WTC11 (cell line): ENCODE data around the gene MLXIPL. TPM values are rescaled to one million over a fixed set of nuclear protein-coding genes. Genes with fewer than 3 reads are reported as not detected.

ENCODE experiments used
- ATAC-seq: fragments of 200-7000 bp; cut with Tn5 transposase; 2 replicates; pipeline ENCODE4 v1.10.0; 2021; ENCODE audit warnings: mild to moderate bottlenecking, moderate library complexity
- CTCF ChIA-PET: fragments of 300-600 bp; sonication (Branson Sonifier 250); formaldehyde crosslinking; loops from one replicate; lab custom pipeline; 2021; ENCODE audit warnings: antibody characterized with exemption; lab: Charles Lee
- POLR2A ChIA-PET: fragments of 350-600 bp; sonication (Branson Sonifier 250); formaldehyde crosslinking; loops from one replicate; lab custom pipeline; 2021; ENCODE audit warnings: antibody characterized with exemption; lab: Charles Lee
- DNase-seq: peaks from one replicate; pipeline ENCODE4 v3.0.0; 2021; ENCODE audit warnings: low spot score
- H3K27ac Mint-ChIP-seq: 2 replicates; pipeline ENCODE4 v1.8.0; 2021; ENCODE audit warnings: mixed read lengths
- H3K27me3 Mint-ChIP-seq: 2 replicates; pipeline ENCODE4 v1.8.0; 2021; ENCODE audit warnings: low read depth, mild to moderate bottlenecking, moderate library complexity, mixed read lengths
- H3K36me3 Mint-ChIP-seq: 2 replicates; pipeline ENCODE4 v1.8.0; 2021; ENCODE audit warnings: mixed read lengths
- H3K4me1 Mint-ChIP-seq: 2 replicates; pipeline ENCODE4 v1.8.0; 2022; ENCODE audit warnings: mixed read lengths
- H3K4me3 Mint-ChIP-seq: 2 replicates; pipeline ENCODE4 v1.8.0; 2021; ENCODE audit warnings: mild to moderate bottlenecking, moderate library complexity, mixed read lengths
- H3K9me3 Mint-ChIP-seq: 2 replicates; pipeline ENCODE4 v1.8.0; 2021; ENCODE audit warnings: mixed read lengths
- CREM ChIP-seq: sonication (generic); formaldehyde crosslinking; IDR thresholded peaks from 2 replicates; pipeline ENCODE4 v1.8.1; 2022; ENCODE audit warnings: mild to moderate bottlenecking, missing genetic modification reagents, moderate library complexity
- ELF4 ChIP-seq: sonication (generic); formaldehyde crosslinking; IDR thresholded peaks from 2 replicates; pipeline ENCODE4 v1.8.1; 2022; ENCODE audit warnings: low read depth, mild to moderate bottlenecking, moderate library complexity, missing genetic modification reagents
- ETV6 ChIP-seq: sonication (generic); formaldehyde crosslinking; IDR thresholded peaks from 2 replicates; pipeline ENCODE4 v1.8.1; 2022; ENCODE audit warnings: mild to moderate bottlenecking, missing genetic modification reagents
- FOXK1 ChIP-seq: sonication (generic); formaldehyde crosslinking; IDR thresholded peaks from 2 replicates; pipeline ENCODE4 v1.8.0; 2022; ENCODE audit warnings: mild to moderate bottlenecking, moderate library complexity, missing genetic modification reagents
- FOXP1 ChIP-seq: sonication (generic); formaldehyde crosslinking; IDR thresholded peaks from 2 replicates; pipeline ENCODE4 v1.8.0; 2022; ENCODE audit warnings: missing genetic modification reagents, mild to moderate bottlenecking, moderate library complexity, borderline replicate concordance
- GABPB1 ChIP-seq: sonication (generic); formaldehyde crosslinking; IDR thresholded peaks from 2 replicates; pipeline ENCODE4 v1.8.1; 2023; ENCODE audit warnings: mild to moderate bottlenecking, missing genetic modification reagents
- GTF2I ChIP-seq: fragments of 250-450 bp; sonication (Bioruptor Pico); conservative IDR thresholded peaks from 2 replicates; pipeline ENCODE4 v1.4.0; 2021; ENCODE audit warnings: mild to moderate bottlenecking
- IRF2 ChIP-seq: sonication (generic); formaldehyde crosslinking; IDR thresholded peaks from 2 replicates; pipeline ENCODE4 v1.8.0; 2022; ENCODE audit warnings: low read depth, missing genetic modification reagents, borderline replicate concordance
- KAT7 ChIP-seq: sonication (generic); formaldehyde crosslinking; IDR thresholded peaks from 2 replicates; pipeline ENCODE4 v1.8.1; 2023; ENCODE audit warnings: missing genetic modification reagents, mild to moderate bottlenecking, borderline replicate concordance
- RELA ChIP-seq: sonication (generic); formaldehyde crosslinking; IDR thresholded peaks from 2 replicates; pipeline ENCODE4 v1.8.1; 2022; ENCODE audit warnings: missing genetic modification reagents, mild to moderate bottlenecking, borderline replicate concordance
- SOX15 ChIP-seq: fragments of 250-450 bp; sonication (Bioruptor Pico); IDR thresholded peaks from 2 replicates; pipeline ENCODE4 v1.9.0; 2021; ENCODE audit warnings: mild to moderate bottlenecking
- TP53 ChIP-seq: sonication (generic); formaldehyde crosslinking; IDR thresholded peaks from 2 replicates; pipeline ENCODE4 v1.8.1; 2023; ENCODE audit warnings: mild to moderate bottlenecking, missing genetic modification reagents
- ZNF121 ChIP-seq: sonication (generic); formaldehyde crosslinking; IDR thresholded peaks from 2 replicates; pipeline ENCODE4 v1.8.0; 2023; ENCODE audit warnings: missing genetic modification reagents
- ZNF232 ChIP-seq: sonication (generic); formaldehyde crosslinking; IDR thresholded peaks from 2 replicates; pipeline ENCODE4 v1.8.0; 2022; ENCODE audit warnings: mild to moderate bottlenecking, missing genetic modification reagents
- ZNF423 ChIP-seq: fragments of 250-450 bp; sonication (Bioruptor Pico); IDR thresholded peaks from 2 replicates; pipeline ENCODE4 v2.1.2; 2022; ENCODE audit warnings: mild to moderate bottlenecking, moderate library complexity
- total RNA-seq: library from RNA; stranded (reverse); gene quantifications from 3 replicates; pipeline ENCODE4 v1.2.3, GENCODE V29; 2021
- TF ChIP-seq, protein P1 (sequence below): sonication (generic); formaldehyde crosslinking; IDR thresholded peaks from 2 replicates; pipeline ENCODE4 v1.8.1; 2023; ENCODE audit warnings: mild to moderate bottlenecking, moderate library complexity, missing genetic modification reagents
- TF ChIP-seq, protein P2 (sequence below): sonication (generic); formaldehyde crosslinking; IDR thresholded peaks from 2 replicates; pipeline ENCODE4 v1.8.0; 2022; ENCODE audit warnings: mild to moderate bottlenecking, missing genetic modification reagents
- TF ChIP-seq, protein P3 (sequence below): sonication (generic); formaldehyde crosslinking; IDR thresholded peaks from 2 replicates; pipeline ENCODE4 v1.8.1; 2022; ENCODE audit warnings: missing genetic modification reagents, borderline replicate concordance
- TF ChIP-seq, protein P4 (sequence below): sonication (generic); formaldehyde crosslinking; IDR thresholded peaks from 2 replicates; pipeline ENCODE4 v1.8.1; 2023; ENCODE audit warnings: mild to moderate bottlenecking, missing genetic modification reagents
- TF ChIP-seq, protein P5 (sequence below): sonication (generic); formaldehyde crosslinking; IDR thresholded peaks from 2 replicates; pipeline ENCODE4 v1.8.0; 2022; ENCODE audit warnings: mild to moderate bottlenecking, missing genetic modification reagents
- TF ChIP-seq, protein P6 (sequence below): sonication (generic); formaldehyde crosslinking; IDR thresholded peaks from 2 replicates; pipeline ENCODE4 v1.8.1; 2023; ENCODE audit warnings: mild to moderate bottlenecking, missing genetic modification reagents, borderline replicate concordance
- TF ChIP-seq, protein P7 (sequence below): fragments of 250-450 bp; sonication (Bioruptor Pico); IDR thresholded peaks from 2 replicates; pipeline ENCODE4 v1.9.0; 2021; ENCODE audit warnings: mild to moderate bottlenecking
- TF ChIP-seq, protein P8 (sequence below): sonication (generic); formaldehyde crosslinking; conservative IDR thresholded peaks from 2 replicates; pipeline ENCODE4 v1.8.1; 2022; ENCODE audit warnings: mild to moderate bottlenecking, missing genetic modification reagents

Gene MLXIPL
- total RNA-seq, 1 experiment from 2014 or later, result 20.4 TPM

DNA sequence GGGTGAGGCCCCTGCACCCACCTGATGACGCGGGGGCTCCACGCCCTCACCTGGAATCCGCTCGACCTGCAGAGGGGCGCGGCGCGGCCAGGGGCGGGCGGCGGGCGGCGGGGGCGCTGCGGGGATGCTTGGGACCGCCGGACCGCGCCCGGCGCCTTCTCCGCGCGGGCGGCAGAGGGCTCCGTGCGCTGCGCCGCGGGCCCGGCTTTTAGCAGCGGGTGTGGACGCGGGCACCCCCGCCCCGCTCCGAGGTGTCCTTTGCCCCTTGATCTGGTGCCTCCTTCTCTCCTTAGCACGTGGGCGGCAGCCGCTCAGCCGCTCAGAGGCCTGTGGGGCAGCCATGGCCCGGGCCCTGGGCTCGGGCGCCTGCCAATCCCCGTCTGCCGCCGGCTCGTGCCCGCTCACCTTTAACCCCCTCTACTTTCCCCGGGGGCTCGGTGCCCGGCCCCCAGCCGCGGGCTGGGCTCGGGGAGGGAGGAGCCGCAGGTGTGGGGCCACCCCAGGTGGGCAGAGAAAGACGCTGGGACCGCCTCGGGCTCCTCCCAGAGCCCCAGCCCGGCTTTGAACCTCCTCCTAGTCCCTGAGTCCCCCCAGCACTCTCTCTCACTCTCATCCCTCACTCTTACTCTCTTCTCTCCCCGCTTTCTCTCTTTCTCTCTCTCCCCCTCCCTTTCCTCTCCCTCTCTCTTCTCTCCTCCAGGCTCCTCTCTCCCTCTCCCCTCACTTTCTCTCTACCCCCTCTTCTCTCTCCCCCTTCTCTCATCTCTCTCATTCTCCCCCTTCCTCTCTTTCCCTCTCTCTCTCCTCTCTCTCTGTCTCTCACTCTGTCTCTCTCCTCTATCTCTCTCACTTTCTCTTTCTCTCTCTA, 23.6 kb upstream of the MLXIPL start:
- H3K4me3 Mint-ChIP-seq, result peak overlapping the region; percentile 70
- DNase-seq, result peak; percentile 38
- ATAC-seq, result peak; percentile 62
- H3K27ac Mint-ChIP-seq, result no peak overlapping the region
- H3K4me1 Mint-ChIP-seq, result peaks cover 15% of the 10 kb centered on the region
- H3K9me3 Mint-ChIP-seq, result no peaks in the 10 kb centered on the region
- no peaks in the 10 kb centered on the region for H3K36me3 Mint-ChIP-seq
- ChIA-PET POLR2A (interaction anchor here (1.1 kb wide), 1 partner anchor 23 kb away, joined by 4 read pairs; the partner anchor contains the start of gene MLXIPL), CTCF (interaction anchor here (2.2 to 2.4 kb wide), 2 partner anchors 19 to 41 kb away, joined by 8 to 14 read pairs; no protein-coding TSS in a partner anchor)
- peaks cover 74% of the 10 kb centered on the region for H3K27me3 Mint-ChIP-seq
- TF ChIP-seq SOX15 (no peak), GTF2I (no peak), ETV6 (CRISPR knock-in tag) (no peak), TP53 (CRISPR knock-in tag) (no peak), IRF2 (CRISPR knock-in tag) (no peak), FOXK1 (CRISPR knock-in tag) (no peak), ZNF232 (CRISPR knock-in tag) (no peak), ZNF423 (CRISPR knock-in tag) (0 out of 2 replicates have a peak, but pooled peaks have one; percentile 5), ELF4 (CRISPR knock-in tag) (no peak), FOXP1 (no peak), RELA (no peak), ZNF121 (CRISPR knock-in tag) (no peak), CREM (CRISPR knock-in tag) (no peak), KAT7 (CRISPR knock-in tag) (no peak), GABPB1 (peak; percentile 51; the same call in 1 of the 2 replicates)
- TF ChIP-seq, protein P1, sequence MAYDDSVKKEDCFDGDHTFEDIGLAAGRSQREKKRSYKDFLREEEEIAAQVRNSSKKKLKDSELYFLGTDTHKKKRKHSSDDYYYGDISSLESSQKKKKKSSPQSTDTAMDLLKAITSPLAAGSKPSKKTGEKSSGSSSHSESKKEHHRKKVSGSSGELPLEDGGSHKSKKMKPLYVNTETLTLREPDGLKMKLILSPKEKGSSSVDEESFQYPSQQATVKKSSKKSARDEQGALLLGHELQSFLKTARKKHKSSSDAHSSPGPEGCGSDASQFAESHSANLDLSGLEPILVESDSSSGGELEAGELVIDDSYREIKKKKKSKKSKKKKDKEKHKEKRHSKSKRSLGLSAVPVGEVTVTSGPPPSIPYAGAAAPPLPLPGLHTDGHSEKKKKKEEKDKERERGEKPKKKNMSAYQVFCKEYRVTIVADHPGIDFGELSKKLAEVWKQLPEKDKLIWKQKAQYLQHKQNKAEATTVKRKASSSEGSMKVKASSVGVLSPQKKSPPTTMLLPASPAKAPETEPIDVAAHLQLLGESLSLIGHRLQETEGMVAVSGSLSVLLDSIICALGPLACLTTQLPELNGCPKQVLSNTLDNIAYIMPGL (CRISPR knock-in tag), result peak; percentile 44; the same call in 1 of the 2 replicates
- TF ChIP-seq, protein P2, sequence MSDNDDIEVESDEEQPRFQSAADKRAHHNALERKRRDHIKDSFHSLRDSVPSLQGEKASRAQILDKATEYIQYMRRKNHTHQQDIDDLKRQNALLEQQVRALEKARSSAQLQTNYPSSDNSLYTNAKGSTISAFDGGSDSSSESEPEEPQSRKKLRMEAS (CRISPR knock-in tag), result peak; percentile 57; the same call in 1 of the 2 replicates
- TF ChIP-seq, protein P3, sequence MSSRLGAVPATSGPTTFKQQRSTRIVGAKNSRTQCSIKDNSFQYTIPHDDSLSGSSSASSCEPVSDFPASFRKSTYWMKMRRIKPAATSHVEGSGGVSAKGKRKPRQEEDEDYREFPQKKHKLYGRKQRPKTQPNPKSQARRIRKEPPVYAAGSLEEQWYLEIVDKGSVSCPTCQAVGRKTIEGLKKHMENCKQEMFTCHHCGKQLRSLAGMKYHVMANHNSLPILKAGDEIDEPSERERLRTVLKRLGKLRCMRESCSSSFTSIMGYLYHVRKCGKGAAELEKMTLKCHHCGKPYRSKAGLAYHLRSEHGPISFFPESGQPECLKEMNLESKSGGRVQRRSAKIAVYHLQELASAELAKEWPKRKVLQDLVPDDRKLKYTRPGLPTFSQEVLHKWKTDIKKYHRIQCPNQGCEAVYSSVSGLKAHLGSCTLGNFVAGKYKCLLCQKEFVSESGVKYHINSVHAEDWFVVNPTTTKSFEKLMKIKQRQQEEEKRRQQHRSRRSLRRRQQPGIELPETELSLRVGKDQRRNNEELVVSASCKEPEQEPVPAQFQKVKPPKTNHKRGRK (CRISPR knock-in tag), result 0 out of 2 replicates have a peak, but pooled peaks have one; percentile 81
- TF ChIP-seq, protein P4, sequence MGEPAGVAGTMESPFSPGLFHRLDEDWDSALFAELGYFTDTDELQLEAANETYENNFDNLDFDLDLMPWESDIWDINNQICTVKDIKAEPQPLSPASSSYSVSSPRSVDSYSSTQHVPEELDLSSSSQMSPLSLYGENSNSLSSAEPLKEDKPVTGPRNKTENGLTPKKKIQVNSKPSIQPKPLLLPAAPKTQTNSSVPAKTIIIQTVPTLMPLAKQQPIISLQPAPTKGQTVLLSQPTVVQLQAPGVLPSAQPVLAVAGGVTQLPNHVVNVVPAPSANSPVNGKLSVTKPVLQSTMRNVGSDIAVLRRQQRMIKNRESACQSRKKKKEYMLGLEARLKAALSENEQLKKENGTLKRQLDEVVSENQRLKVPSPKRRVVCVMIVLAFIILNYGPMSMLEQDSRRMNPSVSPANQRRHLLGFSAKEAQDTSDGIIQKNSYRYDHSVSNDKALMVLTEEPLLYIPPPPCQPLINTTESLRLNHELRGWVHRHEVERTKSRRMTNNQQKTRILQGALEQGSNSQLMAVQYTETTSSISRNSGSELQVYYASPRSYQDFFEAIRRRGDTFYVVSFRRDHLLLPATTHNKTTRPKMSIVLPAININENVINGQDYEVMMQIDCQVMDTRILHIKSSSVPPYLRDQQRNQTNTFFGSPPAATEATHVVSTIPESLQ (CRISPR knock-in tag), result no peak
- TF ChIP-seq, protein P5, sequence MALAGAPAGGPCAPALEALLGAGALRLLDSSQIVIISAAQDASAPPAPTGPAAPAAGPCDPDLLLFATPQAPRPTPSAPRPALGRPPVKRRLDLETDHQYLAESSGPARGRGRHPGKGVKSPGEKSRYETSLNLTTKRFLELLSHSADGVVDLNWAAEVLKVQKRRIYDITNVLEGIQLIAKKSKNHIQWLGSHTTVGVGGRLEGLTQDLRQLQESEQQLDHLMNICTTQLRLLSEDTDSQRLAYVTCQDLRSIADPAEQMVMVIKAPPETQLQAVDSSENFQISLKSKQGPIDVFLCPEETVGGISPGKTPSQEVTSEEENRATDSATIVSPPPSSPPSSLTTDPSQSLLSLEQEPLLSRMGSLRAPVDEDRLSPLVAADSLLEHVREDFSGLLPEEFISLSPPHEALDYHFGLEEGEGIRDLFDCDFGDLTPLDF (CRISPR knock-in tag), result no peak
- TF ChIP-seq, protein P6, sequence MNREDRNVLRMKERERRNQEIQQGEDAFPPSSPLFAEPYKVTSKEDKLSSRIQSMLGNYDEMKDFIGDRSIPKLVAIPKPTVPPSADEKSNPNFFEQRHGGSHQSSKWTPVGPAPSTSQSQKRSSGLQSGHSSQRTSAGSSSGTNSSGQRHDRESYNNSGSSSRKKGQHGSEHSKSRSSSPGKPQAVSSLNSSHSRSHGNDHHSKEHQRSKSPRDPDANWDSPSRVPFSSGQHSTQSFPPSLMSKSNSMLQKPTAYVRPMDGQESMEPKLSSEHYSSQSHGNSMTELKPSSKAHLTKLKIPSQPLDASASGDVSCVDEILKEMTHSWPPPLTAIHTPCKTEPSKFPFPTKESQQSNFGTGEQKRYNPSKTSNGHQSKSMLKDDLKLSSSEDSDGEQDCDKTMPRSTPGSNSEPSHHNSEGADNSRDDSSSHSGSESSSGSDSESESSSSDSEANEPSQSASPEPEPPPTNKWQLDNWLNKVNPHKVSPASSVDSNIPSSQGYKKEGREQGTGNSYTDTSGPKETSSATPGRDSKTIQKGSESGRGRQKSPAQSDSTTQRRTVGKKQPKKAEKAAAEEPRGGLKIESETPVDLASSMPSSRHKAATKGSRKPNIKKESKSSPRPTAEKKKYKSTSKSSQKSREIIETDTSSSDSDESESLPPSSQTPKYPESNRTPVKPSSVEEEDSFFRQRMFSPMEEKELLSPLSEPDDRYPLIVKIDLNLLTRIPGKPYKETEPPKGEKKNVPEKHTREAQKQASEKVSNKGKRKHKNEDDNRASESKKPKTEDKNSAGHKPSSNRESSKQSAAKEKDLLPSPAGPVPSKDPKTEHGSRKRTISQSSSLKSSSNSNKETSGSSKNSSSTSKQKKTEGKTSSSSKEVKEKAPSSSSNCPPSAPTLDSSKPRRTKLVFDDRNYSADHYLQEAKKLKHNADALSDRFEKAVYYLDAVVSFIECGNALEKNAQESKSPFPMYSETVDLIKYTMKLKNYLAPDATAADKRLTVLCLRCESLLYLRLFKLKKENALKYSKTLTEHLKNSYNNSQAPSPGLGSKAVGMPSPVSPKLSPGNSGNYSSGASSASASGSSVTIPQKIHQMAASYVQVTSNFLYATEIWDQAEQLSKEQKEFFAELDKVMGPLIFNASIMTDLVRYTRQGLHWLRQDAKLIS (CRISPR knock-in tag), result no peak
- TF ChIP-seq, protein P7, sequence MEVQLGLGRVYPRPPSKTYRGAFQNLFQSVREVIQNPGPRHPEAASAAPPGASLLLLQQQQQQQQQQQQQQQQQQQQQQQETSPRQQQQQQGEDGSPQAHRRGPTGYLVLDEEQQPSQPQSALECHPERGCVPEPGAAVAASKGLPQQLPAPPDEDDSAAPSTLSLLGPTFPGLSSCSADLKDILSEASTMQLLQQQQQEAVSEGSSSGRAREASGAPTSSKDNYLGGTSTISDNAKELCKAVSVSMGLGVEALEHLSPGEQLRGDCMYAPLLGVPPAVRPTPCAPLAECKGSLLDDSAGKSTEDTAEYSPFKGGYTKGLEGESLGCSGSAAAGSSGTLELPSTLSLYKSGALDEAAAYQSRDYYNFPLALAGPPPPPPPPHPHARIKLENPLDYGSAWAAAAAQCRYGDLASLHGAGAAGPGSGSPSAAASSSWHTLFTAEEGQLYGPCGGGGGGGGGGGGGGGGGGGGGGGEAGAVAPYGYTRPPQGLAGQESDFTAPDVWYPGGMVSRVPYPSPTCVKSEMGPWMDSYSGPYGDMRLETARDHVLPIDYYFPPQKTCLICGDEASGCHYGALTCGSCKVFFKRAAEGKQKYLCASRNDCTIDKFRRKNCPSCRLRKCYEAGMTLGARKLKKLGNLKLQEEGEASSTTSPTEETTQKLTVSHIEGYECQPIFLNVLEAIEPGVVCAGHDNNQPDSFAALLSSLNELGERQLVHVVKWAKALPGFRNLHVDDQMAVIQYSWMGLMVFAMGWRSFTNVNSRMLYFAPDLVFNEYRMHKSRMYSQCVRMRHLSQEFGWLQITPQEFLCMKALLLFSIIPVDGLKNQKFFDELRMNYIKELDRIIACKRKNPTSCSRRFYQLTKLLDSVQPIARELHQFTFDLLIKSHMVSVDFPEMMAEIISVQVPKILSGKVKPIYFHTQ (CRISPR knock-in tag), result no peak
- TF ChIP-seq, protein P8, sequence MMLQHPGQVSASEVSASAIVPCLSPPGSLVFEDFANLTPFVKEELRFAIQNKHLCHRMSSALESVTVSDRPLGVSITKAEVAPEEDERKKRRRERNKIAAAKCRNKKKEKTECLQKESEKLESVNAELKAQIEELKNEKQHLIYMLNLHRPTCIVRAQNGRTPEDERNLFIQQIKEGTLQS (CRISPR knock-in tag), result no peak
